CD14-positive monocyte (primary cell): ENCODE measurements around the gene RBBP9. TPM values are rescaled to one million over a fixed set of nuclear protein-coding genes. Genes with fewer than 3 reads are reported as not detected.
A peak's percentile ranks its signal among the peaks of the same experiment; 100 is the strongest.
"Not testable (repeated sequence)": the region's sequence is repeated elsewhere in the genome, so short reads cannot be mapped to it uniquely, and the experiment has no call there.

ENCODE experiments used
- DNase-seq, 3 donors: peaks; one replicate each; pipeline ENCODE4 v3.0.0-alpha.2; 2011 to 2022
- H2AFZ ChIP-seq: 2 replicates; pipeline ENCODE4 v1.6.0; 2012; ENCODE audit warnings: mild to moderate bottlenecking, low read depth, low read length, inconsistent platforms; ENCODE audit not compliant: insufficient read depth, poor library complexity, severe bottlenecking
- H3K27ac ChIP-seq, 2 donors: 1 replicate in 1 of 2; 2 replicates in 1 of 2; pipeline ENCODE4 v1.5.1; 2012 to 2013; ENCODE audit warnings: low read length in 2 of 2, control low read depth in 1 of 2, inconsistent platforms in 1 of 2, low read depth in 1 of 2, mild to moderate bottlenecking in 1 of 2
- H3K27me3 ChIP-seq, 2 donors: one replicate each; pipeline versions ENCODE4 v1.6.0 to v1.6.1; 2011 to 2013; ENCODE audit warnings: low read length in 2 of 2; ENCODE audit not compliant: control insufficient read depth in 2 of 2, insufficient read depth in 2 of 2
- H3K36me3 ChIP-seq, 2 donors: replicated peaks in 1 of 2; 1 replicate in 1 of 2; 2 replicates in 1 of 2; pipeline versions ENCODE4 v1.5.1 to v1.6.1; 2012 to 2013; ENCODE audit warnings: low read length in 2 of 2, control low read depth in 1 of 2, inconsistent platforms in 1 of 2, mild to moderate bottlenecking in 1 of 2; ENCODE audit not compliant: insufficient read depth in 2 of 2, control insufficient read depth in 1 of 2
- H3K4me1 ChIP-seq, 2 donors: 1 replicate in 1 of 2; 2 replicates in 1 of 2; pipeline versions ENCODE4 v1.5.1 to v1.6.1; 2012 to 2013; ENCODE audit warnings: low read length in 2 of 2, control low read depth in 1 of 2, inconsistent platforms in 1 of 2, mild to moderate bottlenecking in 1 of 2, moderate library complexity in 1 of 2; ENCODE audit not compliant: insufficient read depth in 2 of 2, control insufficient read depth in 1 of 2
- H3K4me2 ChIP-seq: replicated peaks from 2 replicates; pipeline ENCODE3; 2012; ENCODE audit warnings: low read length, moderate library complexity, mild to moderate bottlenecking; ENCODE audit not compliant: poor library complexity, severe bottlenecking; ENCODE audit errors: extremely low read depth
- H3K4me3 ChIP-seq, 3 experiments: fragments of 200-600 bp in 1 of 3; sonication (generic) in 1 of 3; replicated peaks in 1 of 3; 1 replicate in 2 of 3; 2 replicates in 1 of 3; pipeline ENCODE4 v1.5.1; 2011 to 2013; ENCODE audit warnings: low read length in 3 of 3, mild to moderate bottlenecking in 3 of 3, control low read depth in 2 of 3, low read depth in 2 of 3, inconsistent platforms in 1 of 3, moderate library complexity in 1 of 3
- H3K79me2 ChIP-seq: 2 replicates; pipeline ENCODE4 v1.6.0; 2012; ENCODE audit warnings: mild to moderate bottlenecking, control low read depth, inconsistent platforms, low read length, moderate library complexity; ENCODE audit not compliant: insufficient read depth
- H3K9ac ChIP-seq: 2 replicates; pipeline ENCODE4 v1.6.0; 2017; ENCODE audit warnings: low read length, mild to moderate bottlenecking; ENCODE audit not compliant: insufficient read depth, poor library complexity, severe bottlenecking
- H3K9me3 ChIP-seq, 2 donors: replicated peaks in 1 of 2; 1 replicate in 1 of 2; 2 replicates in 1 of 2; pipeline versions ENCODE4 v1.5.1 to v1.6.1; 2012 to 2013; ENCODE audit warnings: low read length in 2 of 2, control low read depth in 1 of 2; ENCODE audit not compliant: control insufficient read depth in 1 of 2, insufficient read depth in 1 of 2
- H4K20me1 ChIP-seq: 2 replicates; pipeline ENCODE4 v1.6.0; 2012; ENCODE audit warnings: mild to moderate bottlenecking, low read length, control low read depth, moderate library complexity; ENCODE audit not compliant: insufficient read depth
- H3K27ac Mint-ChIP-seq, 7 donors: one replicate each; pipeline ENCODE4 v1.8.0; 2020; ENCODE audit warnings: mild to moderate bottlenecking in 7 of 7, mixed read lengths in 7 of 7, moderate library complexity in 6 of 7, inconsistent platforms in 2 of 7
- H3K27me3 Mint-ChIP-seq, 3 donors: one replicate each; pipeline ENCODE4 v1.8.0; 2021 to 2022; ENCODE audit warnings: low read depth in 3 of 3, mild to moderate bottlenecking in 3 of 3, mixed read lengths in 3 of 3, moderate library complexity in 3 of 3, inconsistent platforms in 1 of 3
- H3K36me3 Mint-ChIP-seq, 2 donors: one replicate each; pipeline ENCODE4 v1.8.0; 2020; ENCODE audit warnings: mixed read lengths in 2 of 2, inconsistent platforms in 1 of 2, mild to moderate bottlenecking in 1 of 2
- H3K4me1 Mint-ChIP-seq: one replicate; pipeline ENCODE4 v1.8.0; 2020; ENCODE audit warnings: mild to moderate bottlenecking, mixed read lengths
- H3K4me3 Mint-ChIP-seq, 2 donors: one replicate each; pipeline ENCODE4 v1.8.0; 2020; ENCODE audit warnings: mild to moderate bottlenecking in 2 of 2, mixed read lengths in 2 of 2, moderate library complexity in 1 of 2
- H3K9me3 Mint-ChIP-seq, 7 donors: one replicate each; pipeline ENCODE4 v1.8.0; 2020 to 2022; ENCODE audit warnings: mixed read lengths in 7 of 7, mild to moderate bottlenecking in 6 of 7, moderate library complexity in 6 of 7, inconsistent platforms in 2 of 7
- CTCF ChIP-seq: fragments of 200-600 bp; IDR thresholded peaks from one replicate; pipeline ENCODE4 v1.8.0; 2022; ENCODE audit warnings: antibody characterized with exemption, mild to moderate bottlenecking
- WGBS: methylation state at CpG from one replicate; pipeline ENCODE4 v1.1.5; 2013; ENCODE audit warnings: missing lambda C conversion rate; ENCODE audit not compliant: insufficient coverage; 5-methylcytosine and 5-hydroxymethylcytosine counted together
- intact Hi-C, 2 donors: fragments of 100-400 bp; cut with micrococcal nuclease; formaldehyde crosslinking; loops; one replicate each; pipeline versions ENCODE4 v1.15.0 to v1.15.1; 2023
- polyA plus RNA-seq, 3 donors: library from polyadenylated mRNA; depleted of rRNA in 1 of 3; unstranded in 2 of 3; stranded (reverse) in 1 of 3; fragments of 300-500 nt in 2 of 3; fragments of >200 nt in 1 of 3; fragmentation: Illumina TruSeq in 2 of 3; gene quantifications; 1 replicate in 2 of 3; 2 replicates in 1 of 3; pipeline ENCODE4 v1.2.3, GENCODE V29; 2012 to 2021

RBBP9 gene
- polyA plus RNA-seq, 3 donors, result 3.5 to 6.9 (median 5.2) TPM

DNA sequence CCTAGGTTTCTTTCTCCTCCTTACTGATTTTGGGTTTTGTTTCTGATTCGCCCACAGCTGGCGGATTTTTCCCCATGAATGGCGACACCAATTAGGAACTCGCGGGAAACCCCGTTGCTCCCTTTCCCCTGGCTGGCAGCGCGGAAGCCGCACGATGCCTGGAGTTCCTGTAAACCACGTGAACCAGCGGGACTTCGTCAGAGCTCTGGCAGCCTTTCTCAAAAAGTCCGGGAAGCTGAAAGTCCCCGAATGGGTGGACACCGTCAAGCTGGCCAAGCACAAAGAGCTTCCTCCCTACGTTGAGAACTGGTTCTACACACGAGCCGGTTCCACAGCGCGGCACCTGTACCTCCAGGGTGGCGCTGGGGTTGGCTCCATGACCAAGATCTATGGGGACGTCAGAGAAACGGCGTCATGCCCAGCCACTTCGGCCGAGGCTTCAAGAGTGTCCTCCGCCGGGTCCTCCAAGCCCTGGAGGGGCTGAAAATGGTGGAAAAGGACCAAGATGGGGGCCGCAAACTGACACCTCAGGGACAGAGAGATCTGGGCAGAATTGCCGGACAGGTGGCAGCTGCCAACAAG is 7.5 kb upstream of the RBBP9 start:
- Mint-ChIP-seq H3K27me3 (peaks cover 0 to 6% (median 1%) of the 10 kb centered on the region in 3 donors), H3K4me1 (peaks cover 24% of the 10 kb centered on the region), H3K27ac (peak overlapping the region in 3 of 7 donors; percentile 14 to 33 (median 26)), H3K36me3 (peaks cover 0 to 5% of the 10 kb centered on the region in 2 donors), H3K9me3 (peaks cover 0 to 2% (median 0%) of the 10 kb centered on the region in 7 donors), H3K4me3 (peak overlapping the region; percentile 66 to 81)
- Histone ChIP-seq H3K4me3 (no peak overlapping the region), H3K27ac (no peak overlapping the region), H3K27me3 (no peaks in the 10 kb centered on the region), H3K9ac (no peak overlapping the region), H3K36me3 (peaks cover 0 to 1% of the 10 kb centered on the region in 2 donors), H4K20me1 (no peaks in the 10 kb centered on the region), H2AFZ (peak overlapping the region; percentile 52), H3K79me2 (peaks cover 20% of the 10 kb centered on the region), H3K9me3 (no peaks in the 10 kb centered on the region), H3K4me1 (peaks cover 21 to 25% of the 10 kb centered on the region in 2 donors), H3K4me2 (no peak overlapping the region)
- no peak for TF ChIP-seq CTCF
- intact Hi-C loops, result loop anchor here (5.0 kb wide), 2 partner anchors 63 to 743 kb away; partner anchors contain the start of gene SMIM26 (in 2 of the 2)
- peak in 1 of 3 donors; percentile 68 for DNase-seq
- 64% methylated on average over 30 of the region's 31 CpGs for WGBS

DNA sequence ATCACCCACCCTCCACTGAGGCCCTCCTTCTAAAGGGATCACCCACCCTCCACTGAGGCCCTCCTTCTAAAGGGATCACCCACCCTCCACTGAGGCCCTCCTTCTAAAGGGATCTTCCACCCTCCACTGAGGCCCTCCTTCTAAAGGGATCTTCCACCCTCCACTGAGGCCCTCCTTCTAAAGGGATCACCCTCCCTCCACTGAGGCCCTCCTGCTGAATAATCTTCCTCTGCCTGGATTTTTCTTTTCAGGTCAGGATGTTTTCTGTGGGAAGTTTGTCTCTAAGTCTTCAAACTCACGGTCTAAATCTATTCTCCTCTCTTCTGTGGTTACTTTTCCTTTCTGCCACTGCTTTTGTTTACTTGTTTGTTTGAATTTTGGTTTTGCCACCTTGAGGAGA is 4.6 kb upstream of the RBBP9 start:
- H3K36me3 Mint-ChIP-seq, H3K27ac Mint-ChIP-seq, H3K79me2 ChIP-seq, H3K9me3 Mint-ChIP-seq, H3K27me3 ChIP-seq, intact Hi-C loops, H4K20me1 ChIP-seq, H3K27me3 Mint-ChIP-seq, H3K36me3 ChIP-seq, H3K4me3 ChIP-seq, H3K9ac ChIP-seq, H3K4me1 Mint-ChIP-seq, H3K9me3 ChIP-seq, H3K4me3 Mint-ChIP-seq, H3K27ac ChIP-seq, H3K4me2 ChIP-seq, DNase-seq: not testable (repeated sequence)
- no CpG with 5 or more reads among the region's 1 CpG for WGBS
- peaks cover under 1 to 11% of the 10 kb centered on the region in 2 donors for H3K4me1 ChIP-seq
- peak overlapping the region; percentile 37 for H2AFZ ChIP-seq
